SK-N-MC (cell line): Measurements from ENCODE around the gene TMEM134.

Experiments used
- EZH2 ChIP-seq: fragments of 200-600 bp; sonication (generic); IDR thresholded peaks from one replicate; pipeline ENCODE4 v1.6.1; 2017; ENCODE audit warnings: antibody characterized with exemption
- FOXP2 ChIP-seq: optimal IDR thresholded peaks from 2 replicates; pipeline ENCODE3; 2011; ENCODE audit warnings: mild to moderate bottlenecking, moderate library complexity; ENCODE audit not compliant: insufficient read depth; ENCODE audit errors: extremely low read length, control extremely low read depth
- POLR2AphosphoS5 ChIP-seq: IDR thresholded peaks from 2 replicates; pipeline ENCODE4 v1.6.1; 2012; ENCODE audit warnings: mild to moderate bottlenecking, low read depth, low read length, borderline replicate concordance

GRCh38 chr11:67453816-67454732 is 15.0 kb downstream of the TMEM134 start:
- TF ChIP-seq POLR2AphosphoS5 (no peak), EZH2 (no peak), FOXP2 (no peak)
